Liver (tissue), 3 donors: ENCODE results near the gene CASP10.

Source experiments
- EGR1 ChIP-seq, 2 donors: IDR thresholded peaks; 2 replicates each; pipeline ENCODE4 v1.6.1; 2016 to 2018; ENCODE audit warnings: antibody characterized with exemption in 2 of 2, low read depth in 2 of 2
- GABPA ChIP-seq, 2 donors: IDR thresholded peaks in 1 of 2; conservative IDR thresholded peaks in 1 of 2; 2 replicates each; pipeline ENCODE4 v1.6.1; 2016; ENCODE audit warnings: antibody characterized with exemption in 2 of 2, mild to moderate bottlenecking in 1 of 2, moderate library complexity in 1 of 2
- HNF4G ChIP-seq: IDR thresholded peaks from 2 replicates; pipeline ENCODE4 v1.6.1; 2016; ENCODE audit warnings: antibody characterized with exemption
- JUND ChIP-seq, 2 donors: IDR thresholded peaks; 2 replicates each; pipeline ENCODE4 v1.6.1; 2016; ENCODE audit warnings: antibody characterized with exemption in 2 of 2
- MAX ChIP-seq: IDR thresholded peaks from 2 replicates; pipeline ENCODE4 v1.6.1; 2016; ENCODE audit warnings: antibody characterized with exemption
- NR2F2 ChIP-seq: IDR thresholded peaks from 2 replicates; pipeline ENCODE4 v1.6.1; 2016; ENCODE audit warnings: antibody characterized with exemption
- REST ChIP-seq: IDR thresholded peaks from 2 replicates; pipeline ENCODE4 v1.6.1; 2016; ENCODE audit warnings: antibody characterized with exemption, mild to moderate bottlenecking
- SP1 ChIP-seq: IDR thresholded peaks from 2 replicates; pipeline ENCODE4 v1.6.1; 2018; ENCODE audit warnings: antibody characterized with exemption, mild to moderate bottlenecking
- TAF1 ChIP-seq: conservative IDR thresholded peaks from 2 replicates; pipeline ENCODE4 v1.6.1; 2016; ENCODE audit warnings: antibody characterized with exemption, mild to moderate bottlenecking
- YY1 ChIP-seq: IDR thresholded peaks from 2 replicates; pipeline ENCODE4 v1.6.1; 2016; ENCODE audit warnings: antibody characterized with exemption, mild to moderate bottlenecking
- TF ChIP-seq, protein P1 (sequence below): fragments of 150-350 bp; IDR thresholded peaks from 2 replicates; pipeline ENCODE4 v1.5.1; 2017; ENCODE audit warnings: improper control_type of control experiment, low read depth, low read length; ENCODE audit not compliant: missing input control
- TF ChIP-seq, protein P2 (sequence below): IDR thresholded peaks from 2 replicates; pipeline ENCODE4 v1.6.1; 2016; ENCODE audit warnings: antibody characterized with exemption
- donor health status: healthy.
- donor health status: healthy.

- TF ChIP-seq, protein P1, sequence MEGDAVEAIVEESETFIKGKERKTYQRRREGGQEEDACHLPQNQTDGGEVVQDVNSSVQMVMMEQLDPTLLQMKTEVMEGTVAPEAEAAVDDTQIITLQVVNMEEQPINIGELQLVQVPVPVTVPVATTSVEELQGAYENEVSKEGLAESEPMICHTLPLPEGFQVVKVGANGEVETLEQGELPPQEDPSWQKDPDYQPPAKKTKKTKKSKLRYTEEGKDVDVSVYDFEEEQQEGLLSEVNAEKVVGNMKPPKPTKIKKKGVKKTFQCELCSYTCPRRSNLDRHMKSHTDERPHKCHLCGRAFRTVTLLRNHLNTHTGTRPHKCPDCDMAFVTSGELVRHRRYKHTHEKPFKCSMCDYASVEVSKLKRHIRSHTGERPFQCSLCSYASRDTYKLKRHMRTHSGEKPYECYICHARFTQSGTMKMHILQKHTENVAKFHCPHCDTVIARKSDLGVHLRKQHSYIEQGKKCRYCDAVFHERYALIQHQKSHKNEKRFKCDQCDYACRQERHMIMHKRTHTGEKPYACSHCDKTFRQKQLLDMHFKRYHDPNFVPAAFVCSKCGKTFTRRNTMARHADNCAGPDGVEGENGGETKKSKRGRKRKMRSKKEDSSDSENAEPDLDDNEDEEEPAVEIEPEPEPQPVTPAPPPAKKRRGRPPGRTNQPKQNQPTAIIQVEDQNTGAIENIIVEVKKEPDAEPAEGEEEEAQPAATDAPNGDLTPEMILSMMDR: no peak
- TF ChIP-seq, protein P2, sequence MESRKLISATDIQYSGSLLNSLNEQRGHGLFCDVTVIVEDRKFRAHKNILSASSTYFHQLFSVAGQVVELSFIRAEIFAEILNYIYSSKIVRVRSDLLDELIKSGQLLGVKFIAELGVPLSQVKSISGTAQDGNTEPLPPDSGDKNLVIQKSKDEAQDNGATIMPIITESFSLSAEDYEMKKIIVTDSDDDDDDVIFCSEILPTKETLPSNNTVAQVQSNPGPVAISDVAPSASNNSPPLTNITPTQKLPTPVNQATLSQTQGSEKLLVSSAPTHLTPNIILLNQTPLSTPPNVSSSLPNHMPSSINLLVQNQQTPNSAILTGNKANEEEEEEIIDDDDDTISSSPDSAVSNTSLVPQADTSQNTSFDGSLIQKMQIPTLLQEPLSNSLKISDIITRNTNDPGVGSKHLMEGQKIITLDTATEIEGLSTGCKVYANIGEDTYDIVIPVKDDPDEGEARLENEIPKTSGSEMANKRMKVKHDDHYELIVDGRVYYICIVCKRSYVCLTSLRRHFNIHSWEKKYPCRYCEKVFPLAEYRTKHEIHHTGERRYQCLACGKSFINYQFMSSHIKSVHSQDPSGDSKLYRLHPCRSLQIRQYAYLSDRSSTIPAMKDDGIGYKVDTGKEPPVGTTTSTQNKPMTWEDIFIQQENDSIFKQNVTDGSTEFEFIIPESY: no peak
- TF ChIP-seq REST: no peak
- TF ChIP-seq SP1: no peak
- no peak for TF ChIP-seq YY1
- TF ChIP-seq MAX: no peak
- TF ChIP-seq JUND (IDR thresholded peaks at IDR 0.05): no peak
- TF ChIP-seq TAF1: no peak
- no peak for TF ChIP-seq EGR1 (IDR thresholded peaks at IDR 0.05; ENCODE audit: low read depth in 2 of 2)
- no peak for TF ChIP-seq GABPA (IDR thresholded peaks at IDR 0.05 in 1 of 2, conservative IDR thresholded peaks at IDR 0.05 in 1 of 2)
- no peak for TF ChIP-seq NR2F2
- no peak for TF ChIP-seq HNF4G
Measured at GRCh38 chr2:201197781-201198180, 14.8 kb downstream of the CASP10 start.
